Measurements from ENCODE around the gene NDUFA1.
"Not testable (repeated sequence)": the region's sequence is repeated elsewhere in the genome, so short reads cannot be mapped to it uniquely, and the experiment has no call there.

GRCh38 chrX:119890626-119891025, 19.0 kb downstream of the NDUFA1 start:
- TF ChIP-seq EZH2phosphoT487 (IDR thresholded peaks at IDR 0.05; ENCODE audit: low read depth, severe bottlenecking, unreplicated experiment); CTCF (IDR thresholded peaks at IDR 0.05; ENCODE audit: poor library complexity): not testable (repeated sequence)

Measured in hepatocyte (in vitro differentiated cells).